Measurements from ENCODE around the gene ERICH6B. TPM values are rescaled to one million over a fixed set of nuclear protein-coding genes. Genes with fewer than 3 reads are reported as not detected.

The ERICH6B gene
- total and polyA plus RNA-seq, 2 of the 13 experiments (the other 11 are each of a cell fraction or from before 2014, with no cell fraction given) = not detected

GRCh38 chr13:45546410-45546765 lies 69.2 kb downstream of the ERICH6B start:
- ATAC-seq (no peak), FAIRE-seq (no peak), DNase-seq (ENCODE audit: low spot score) (no peak)
- Histone ChIP-seq H3K27me3 (ENCODE audit: control insufficient read depth in 1 of 2, insufficient read depth in 2 of 2, low read length in 2 of 2) (no peaks in the 10 kb centered on the region), H3K9me3 (ENCODE audit: low read length) (no peaks in the 10 kb centered on the region), H3K79me2 (ENCODE audit: insufficient read depth, low read length) (no peaks in the 10 kb centered on the region), H3K4me3 (replicated peaks in 1 of 3; ENCODE audit: insufficient read depth in 1 of 3, low read depth in 2 of 3, low read length in 3 of 3) (no peak overlapping the region), H3K36me3 (replicated peaks in 1 of 2; ENCODE audit: control insufficient read depth in 1 of 2, insufficient read depth in 2 of 2, low read length in 2 of 2) (no peaks in the 10 kb centered on the region), H3K4me2 (ENCODE audit: low read depth, low read length) (no peak overlapping the region), H3K27ac (ENCODE audit: extremely low read length, insufficient read depth, low read length) (no peak overlapping the region), H3K9ac (ENCODE audit: insufficient read depth, low read depth, low read length) (no peak overlapping the region), H3K4me1 (ENCODE audit: insufficient read depth, low read length) (peaks cover 12% of the 10 kb centered on the region), H2AFZ (ENCODE audit: low read length) (no peak overlapping the region), H4K20me1 (ENCODE audit: insufficient read depth, low read length) (no peaks in the 10 kb centered on the region)
- TF ChIP-seq PHB2 (IDR thresholded peaks at IDR 0.05; ENCODE audit: partially characterized antibody) = no peak
- TF ChIP-seq GTF2F1 (IDR thresholded peaks at IDR 0.05; ENCODE audit: low read length) = no peak
- no peak for TF ChIP-seq E2F1 (CRISPR knock-in tag; IDR thresholded peaks at IDR 0.05)
- TF ChIP-seq NR2F1 (CRISPR knock-in tag; IDR thresholded peaks at IDR 0.05) = no peak
- TF ChIP-seq ZNF761 (CRISPR knock-in tag; conservative IDR thresholded peaks at IDR 0.05) = no peak
- no peak for TF ChIP-seq PBX3 (CRISPR knock-in tag; IDR thresholded peaks at IDR 0.05; ENCODE audit: borderline replicate concordance)
- TF ChIP-seq HIC2 (CRISPR knock-in tag; IDR thresholded peaks at IDR 0.05; ENCODE audit: low read depth) = no peak
- TF ChIP-seq USF2 (IDR thresholded peaks at IDR 0.05; ENCODE audit: low read depth, low read length) = no peak
- no peak for TF ChIP-seq USF2 (CRISPR knock-in tag; IDR thresholded peaks at IDR 0.05; ENCODE audit: borderline replicate concordance)
- POLR2A ChIA-PET = no interaction called here
- in situ Hi-C loops (cut with HindIII; ENCODE audit: extremely low pct_ligation_motif_present, low pct_unique_long_range_greater_than_20kb) = no loop called here
- no TSS peak for BruUV-seq (replicated peaks)
- intact Hi-C loops (cut with micrococcal nuclease; ENCODE audit: unreplicated experiment) = no loop called here
- CTCF ChIA-PET (ENCODE audit: low intra/inter-chr PET ratio, low total read pairs) = no interaction called here
- 59% methylated on average over 8 of the region's 8 CpGs for WGBS (ENCODE audit: low lambda C conversion rate)
